Erythroblast (primary cell): ENCODE measurements around the gene KLF8.

Experiments used
- GATA1 ChIP-seq: IDR thresholded peaks from 2 replicates; pipeline ENCODE4 v1.6.1; 2011; ENCODE audit warnings: low read depth, mild to moderate bottlenecking, control low read depth, low read length, moderate library complexity
- POLR2A ChIP-seq: IDR thresholded peaks from 2 replicates; pipeline ENCODE4 v1.6.1; 2011; ENCODE audit warnings: mild to moderate bottlenecking, low read length

DNA sequence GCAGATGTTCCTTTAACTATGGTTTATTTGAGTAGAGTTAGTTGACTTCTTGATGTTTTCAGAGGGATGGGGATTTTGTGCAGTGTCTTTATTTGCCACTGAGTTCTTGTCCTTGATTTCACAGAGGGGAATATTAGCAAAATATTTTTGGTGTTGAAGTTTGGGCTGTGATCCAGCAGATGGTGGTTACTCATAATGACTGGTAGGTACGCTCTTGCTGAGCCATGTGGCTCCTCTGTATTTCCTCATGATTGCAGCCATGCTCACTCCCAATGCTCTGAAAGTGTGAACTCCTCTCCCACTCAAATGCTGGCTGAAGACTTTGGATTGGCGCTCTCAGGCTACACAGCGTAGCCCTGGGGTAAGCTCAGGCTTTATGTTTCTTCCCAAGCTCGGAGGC, 77.7 kb downstream of the KLF8 start:
- TF ChIP-seq POLR2A (no peak), GATA1 (no peak)
